GM18499 (cell line): ENCODE measurements around the gene PUM2.
"Not testable (repeated sequence)": the region's sequence is repeated elsewhere in the genome, so short reads cannot be mapped to it uniquely, and the experiment has no call there.

ENCODE experiments used
- ATAC-seq: cut with Tn5 transposase; IDR thresholded peaks from one replicate; pipeline ENCODE4 v1.9.1; 2021; ENCODE audit warnings: moderate number of reproducible peaks; ENCODE audit not compliant: insufficient read depth, unreplicated experiment

Gene PUM2

GRCh38 chr2:20371323-20372025 is 20.8 kb upstream of the PUM2 start:
- ATAC-seq, result no peak

DNA sequence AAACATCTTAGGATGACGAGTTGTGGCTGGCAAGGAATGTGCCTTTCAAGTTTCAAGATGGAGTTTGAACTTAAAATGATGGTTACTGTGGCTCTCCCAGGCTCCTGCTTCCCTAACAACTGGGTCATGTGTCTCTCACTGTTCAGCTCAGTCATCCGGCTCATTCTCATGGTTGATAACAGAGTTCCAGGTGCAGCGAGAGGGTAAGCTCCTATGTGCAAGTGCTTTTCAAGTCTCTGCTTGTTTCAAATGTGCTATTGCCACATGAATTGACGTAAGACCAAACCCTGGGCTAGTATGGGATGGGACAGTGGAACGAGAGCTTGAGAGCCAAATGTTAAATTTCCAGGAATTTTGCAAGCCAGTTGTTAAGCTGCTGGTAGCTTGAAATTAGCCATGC is 19.5 kb upstream of the PUM2 start:
- ATAC-seq, result no peak

- ATAC-seq, result no peak
Observed at GRCh38 chr2:20369366-20369765, 18.7 kb upstream of the PUM2 start.

DNA sequence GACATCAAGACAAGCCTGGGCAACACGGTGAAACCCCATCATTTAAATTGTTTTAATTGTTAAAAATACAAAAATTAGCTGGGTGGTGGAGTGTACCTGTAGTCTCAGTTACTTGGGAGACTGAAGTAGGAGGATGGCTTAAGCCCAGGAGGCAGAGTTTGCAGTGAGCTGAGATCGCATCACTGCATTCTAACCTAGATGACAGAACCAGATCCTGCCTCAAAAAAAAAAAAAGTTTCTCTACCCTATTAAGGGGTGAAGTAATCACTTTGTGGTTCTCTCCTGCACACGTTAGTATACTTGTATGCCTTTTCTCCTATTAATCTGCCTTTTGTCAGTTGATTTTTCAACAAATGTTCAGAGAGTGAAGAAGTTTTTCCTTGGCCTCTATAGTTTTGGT is 18.1 kb upstream of the PUM2 start:
- ATAC-seq, result no peak

DNA sequence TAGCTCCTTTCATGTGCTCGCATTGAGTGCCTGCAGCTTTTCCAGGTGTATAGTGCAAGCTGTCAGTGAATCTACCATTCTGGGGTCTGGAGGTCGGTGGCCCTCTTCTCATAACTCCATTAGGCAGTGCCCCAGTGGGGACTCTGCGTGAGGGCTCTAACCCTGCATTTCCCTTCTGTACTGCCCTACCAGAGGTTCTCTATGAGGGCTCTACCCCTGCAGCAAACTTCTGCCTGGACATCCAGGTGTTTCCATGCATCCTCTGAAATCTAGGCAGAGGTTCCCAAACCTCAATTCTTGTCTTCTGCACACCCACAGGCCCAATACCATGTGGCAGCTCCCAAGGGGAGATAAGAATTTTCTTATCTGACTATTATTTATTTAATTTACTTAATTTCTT is 17.3 kb upstream of the PUM2 start:
- ATAC-seq, result not testable (repeated sequence)

DNA sequence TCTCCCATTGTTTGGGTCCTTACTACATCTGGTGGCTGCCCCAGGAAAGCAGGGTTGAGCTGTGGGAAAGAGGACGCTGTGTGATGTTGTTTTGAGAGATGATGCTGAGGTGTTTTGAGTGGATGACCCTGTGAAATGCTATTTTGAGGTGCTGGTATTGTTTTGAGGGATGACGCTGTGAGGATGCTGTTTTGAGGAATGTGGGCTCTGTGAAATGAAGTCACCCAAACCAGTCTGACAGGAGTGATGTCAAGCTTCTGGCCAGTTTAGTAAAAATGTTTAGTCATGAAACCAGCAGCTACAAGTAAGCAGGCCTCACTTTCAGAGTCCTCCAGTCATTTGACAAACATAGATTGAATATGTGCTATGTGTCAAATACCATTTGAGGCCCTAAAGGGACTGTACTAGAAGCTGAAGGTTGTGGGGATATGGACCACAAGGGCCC is 16.1 kb upstream of the PUM2 start:
- no peak for ATAC-seq

- ATAC-seq, result peak; percentile 73
Observed at GRCh38 chr2:20365249-20365817, 14.7 kb upstream of the PUM2 start.

DNA sequence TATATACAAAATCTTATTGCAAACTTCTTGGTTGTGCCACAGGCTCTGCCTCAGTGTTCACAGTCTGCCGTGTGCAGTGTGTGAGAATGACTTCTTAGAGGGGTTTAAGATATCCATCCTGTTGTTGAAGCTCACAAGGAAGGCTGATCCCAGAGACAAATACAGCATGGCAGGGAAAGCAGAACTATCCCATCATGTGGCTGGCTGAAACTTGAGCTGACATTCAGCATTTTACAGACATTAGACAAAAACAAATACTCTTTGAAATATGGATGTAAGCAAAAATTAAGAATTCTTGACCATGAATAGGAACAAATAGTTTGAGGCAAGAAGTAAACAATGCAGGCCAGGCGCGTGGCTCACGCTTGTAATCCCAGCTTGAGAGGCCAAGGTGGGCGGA is 12.9 kb upstream of the PUM2 start:
- ATAC-seq, result no peak

DNA sequence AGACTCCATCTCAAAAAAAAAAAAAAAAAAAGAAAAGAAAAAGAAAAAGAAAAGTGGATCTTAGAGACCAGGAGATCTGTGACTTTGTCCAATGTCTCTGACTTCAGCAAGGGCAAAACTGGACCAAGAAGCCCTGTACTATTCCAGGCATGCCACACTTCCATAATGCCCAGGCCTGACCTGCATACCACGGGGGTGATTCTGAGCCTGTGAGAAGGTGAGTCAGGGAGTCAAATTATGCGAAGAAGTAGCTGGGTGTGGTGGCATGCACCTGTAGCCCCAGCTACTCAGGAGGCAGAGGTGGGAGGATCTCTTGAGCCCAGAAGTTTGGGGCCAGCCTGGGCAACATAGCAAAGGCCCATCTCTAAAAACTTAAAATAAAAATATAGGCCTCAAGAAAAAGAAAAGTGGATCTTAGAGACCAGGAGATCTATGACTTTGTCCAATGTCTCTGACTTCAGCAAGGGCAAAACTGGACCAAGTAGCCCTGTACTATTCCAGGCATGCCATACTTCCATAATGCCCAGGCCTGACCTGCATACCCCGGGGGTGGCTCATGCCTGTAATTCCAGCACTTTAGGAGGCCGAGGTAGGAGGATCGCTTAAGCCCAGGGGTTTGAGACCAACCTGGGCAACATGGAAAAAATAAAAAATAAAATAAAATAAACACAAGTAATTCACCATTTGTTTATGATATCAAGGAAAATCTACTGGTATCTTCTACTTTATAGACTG is 12.2 kb upstream of the PUM2 start:
- no peak for ATAC-seq

DNA sequence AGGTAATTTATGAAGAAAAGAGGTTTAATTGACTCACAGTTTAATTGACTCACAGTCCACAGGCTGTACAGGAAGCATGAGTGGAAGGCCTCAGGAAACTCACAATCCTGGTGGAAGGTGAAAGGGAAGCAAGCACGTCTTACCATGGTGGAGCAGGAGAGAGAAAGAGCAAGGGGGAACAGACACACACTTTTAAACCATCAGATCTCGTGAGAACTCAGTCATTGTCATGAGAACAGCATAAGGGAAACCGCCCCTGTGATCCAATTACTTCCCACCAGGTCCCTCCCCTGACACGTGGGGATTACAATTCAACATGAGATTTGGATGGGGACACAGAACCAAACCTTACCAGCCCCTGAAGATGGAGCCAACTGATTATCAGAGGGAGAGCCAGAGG is 11.2 kb upstream of the PUM2 start:
- no peak for ATAC-seq

DNA sequence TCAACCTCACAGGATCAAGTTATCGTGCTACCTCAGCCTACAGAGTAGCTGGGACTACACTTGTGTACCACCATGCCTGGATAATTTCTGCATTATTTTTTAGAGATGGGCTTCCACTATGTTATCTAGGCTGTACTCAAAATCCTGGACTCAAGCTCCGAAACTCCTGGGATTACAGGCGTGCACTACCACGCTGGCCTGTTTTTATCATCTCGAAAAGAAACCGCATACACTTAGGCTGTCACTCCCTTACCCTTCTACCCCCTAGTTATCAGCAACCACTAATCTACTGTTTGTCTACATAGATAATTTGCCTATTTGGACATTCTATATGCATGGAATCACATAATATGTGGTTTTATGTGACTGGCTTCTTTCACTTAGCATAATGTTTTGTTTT is 8.5 kb upstream of the PUM2 start:
- no peak for ATAC-seq

- ATAC-seq, result no peak
Observed at GRCh38 chr2:20357638-20358389, 7.2 kb upstream of the PUM2 start.

- ATAC-seq, result no peak
Observed at GRCh38 chr2:20356042-20356441, 5.4 kb upstream of the PUM2 start.

GRCh38 chr2:20355131-20355530 is 4.5 kb upstream of the PUM2 start:
- no peak for ATAC-seq

DNA sequence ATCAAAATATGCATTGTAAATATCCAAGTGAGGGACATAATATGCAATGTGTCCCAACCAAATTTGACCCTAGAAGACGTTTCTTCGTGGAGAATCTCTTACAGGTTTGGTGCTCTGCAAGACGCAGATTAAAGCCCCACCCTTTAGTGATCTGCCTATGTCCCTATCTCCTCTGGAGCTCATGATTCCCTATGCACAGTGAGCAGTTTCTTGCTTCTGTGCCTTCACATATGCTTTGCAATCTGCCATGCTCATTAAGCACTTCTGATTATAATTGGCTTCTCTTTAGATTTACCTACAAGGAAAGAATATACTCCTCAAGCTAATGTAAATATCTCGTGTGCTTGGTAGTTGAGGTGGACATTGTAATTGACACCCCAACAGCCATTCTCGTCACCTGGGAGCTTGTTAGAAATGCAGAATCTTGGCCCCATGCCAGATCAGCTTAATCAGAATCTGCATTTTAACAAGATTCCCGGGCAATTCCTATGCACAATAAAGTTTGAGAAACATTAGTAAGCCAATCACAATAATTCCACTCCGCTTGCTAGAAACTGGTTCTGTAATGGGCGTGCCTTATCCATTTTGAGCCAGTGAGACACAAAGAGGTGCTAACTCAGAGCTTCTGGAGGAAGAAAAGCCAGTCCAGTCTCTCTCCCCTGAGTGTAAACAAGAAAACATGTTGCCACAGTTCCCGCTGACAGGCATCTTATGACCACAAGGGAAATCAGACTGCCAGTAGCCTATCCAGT is 2.8 kb upstream of the PUM2 start:
- no peak for ATAC-seq

GRCh38 chr2:20352581-20353216 is 2.1 kb upstream of the PUM2 start:
- no peak for ATAC-seq

GRCh38 chr2:20352230-20352578 is 1.6 kb upstream of the PUM2 start:
- ATAC-seq, result no peak

GRCh38 chr2:20351555-20352229 is 1.0 kb upstream of the PUM2 start:
- no peak for ATAC-seq

DNA sequence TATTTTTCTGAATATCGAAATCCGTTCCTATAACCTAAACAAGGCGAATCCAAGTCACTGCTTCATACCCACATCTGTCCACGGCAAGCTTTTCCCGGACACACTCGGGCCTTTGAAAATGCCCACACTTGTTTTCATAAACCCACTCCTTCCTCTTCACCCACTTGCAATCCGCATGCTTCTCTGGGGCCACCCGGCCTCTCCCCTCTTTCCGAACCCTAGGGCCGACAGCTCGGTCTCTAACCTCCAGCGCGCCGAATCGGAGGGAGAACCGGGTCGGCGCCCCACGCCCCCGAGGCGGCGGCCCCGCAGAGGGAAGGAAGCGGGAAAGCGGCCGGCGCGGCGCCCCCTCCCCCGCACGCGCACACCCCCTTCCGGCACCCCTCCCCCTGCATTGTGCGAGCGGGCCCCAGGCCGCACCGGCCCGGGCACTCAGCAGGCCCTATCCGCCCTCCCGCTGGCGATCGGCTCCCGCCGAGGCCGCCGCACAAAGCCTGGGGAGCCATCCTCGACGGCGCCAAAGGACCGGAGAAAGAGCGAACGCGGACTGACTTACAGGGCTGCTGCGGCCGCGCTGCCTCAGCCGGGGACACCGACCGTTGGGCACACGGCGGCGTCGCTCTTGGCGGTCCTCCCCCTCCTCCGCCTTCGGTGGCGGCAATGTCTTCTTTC is 467 bp downstream of the PUM2 start:
- ATAC-seq, result peak; percentile 8
